Panc1 (cell line): ENCODE data around the gene DUSP21. TPM values are rescaled to one million over a fixed set of nuclear protein-coding genes. Genes with fewer than 3 reads are reported as not detected.
"Not testable (repeated sequence)": the region's sequence is repeated elsewhere in the genome, so short reads cannot be mapped to it uniquely, and the experiment has no call there.

Source experiments
- ATAC-seq: fragments of 200-7000 bp; cut with Tn5 transposase; 2 replicates; pipeline ENCODE4 v1.9.1; 2020; ENCODE audit warnings: mild to moderate bottlenecking, moderate library complexity
- BruUV-seq: library from RNA; stranded (reverse); fragments of 400-500 nt; replicated peaks from 2 replicates; lab custom pipeline; 2021; lab: Mats Ljungman, UMichigan
- CTCF ChIA-PET: fragments of 300-600 bp; sonication (Branson Sonifier 250); formaldehyde crosslinking; loops from one replicate; lab custom pipeline; 2022; ENCODE audit warnings: antibody characterized with exemption; lab: Charles Lee
- POLR2A ChIA-PET: fragments of 300-600 bp; sonication (Branson Sonifier 250); formaldehyde crosslinking; loops from one replicate; lab custom pipeline; 2022; ENCODE audit warnings: antibody characterized with exemption; lab: Charles Lee
- DNase-seq: peaks from one replicate; pipeline ENCODE4 v3.0.0-alpha.2; 2010; ENCODE audit warnings: low read depth, low spot score
- H3K27ac ChIP-seq: 2 replicates; pipeline ENCODE4 v1.5.1; 2011; ENCODE audit warnings: mild to moderate bottlenecking, low read length, inconsistent platforms
- H3K27me3 ChIP-seq: fragments of 200-500 bp; sonication (Bioruptor generic); 2 replicates; pipeline ENCODE4 v1.6.0; 2014; ENCODE audit warnings: low read length, inconsistent platforms; ENCODE audit not compliant: control insufficient read depth, insufficient read depth
- H3K36me3 ChIP-seq: fragments of 200-500 bp; sonication (Bioruptor generic); 2 replicates; pipeline ENCODE4 v1.5.1; 2014; ENCODE audit warnings: inconsistent platforms, mild to moderate bottlenecking, low read length, moderate library complexity; ENCODE audit not compliant: control insufficient read depth, insufficient read depth
- H3K4me1 ChIP-seq: 2 replicates; pipeline ENCODE4 v1.5.1; 2011; ENCODE audit warnings: inconsistent platforms, mild to moderate bottlenecking, low read length, moderate library complexity; ENCODE audit not compliant: control insufficient read depth, insufficient read depth
- H3K4me3 ChIP-seq, 2 experiments: 2 replicates each; pipeline ENCODE4 v1.5.1; 2011 to 2012; ENCODE audit warnings: low read depth in 2 of 2, low read length in 2 of 2, mild to moderate bottlenecking in 2 of 2, inconsistent platforms in 1 of 2, moderate library complexity in 1 of 2
- H3K9me3 ChIP-seq: fragments of 200-500 bp; sonication (Bioruptor generic); 2 replicates; pipeline ENCODE4 v1.5.1; 2014; ENCODE audit warnings: low read depth, mild to moderate bottlenecking, inconsistent platforms, low read length, moderate library complexity; ENCODE audit not compliant: control insufficient read depth, insufficient read depth
- CTCF ChIP-seq: fragments of 450-650 bp; IDR thresholded peaks from 2 replicates; pipeline ENCODE4 v1.5.1; 2017; ENCODE audit warnings: mild to moderate bottlenecking
- POLR2AphosphoS5 ChIP-seq: IDR thresholded peaks from 2 replicates; pipeline ENCODE4 v1.6.1; 2012; ENCODE audit warnings: mild to moderate bottlenecking, low read depth, low read length, moderate library complexity
- REST ChIP-seq, 2 experiments: IDR thresholded peaks; 2 replicates each; pipeline ENCODE4 v1.6.1; 2011 to 2012; ENCODE audit warnings: low read depth in 2 of 2, control low read depth in 1 of 2, low read length in 1 of 2, mild to moderate bottlenecking in 1 of 2, moderate library complexity in 1 of 2; ENCODE audit not compliant: insufficient read depth in 1 of 2
- SIN3A ChIP-seq: IDR thresholded peaks from 2 replicates; pipeline ENCODE4 v1.6.1; 2012; ENCODE audit warnings: low read depth, mild to moderate bottlenecking, low read length, moderate library complexity, borderline replicate concordance; ENCODE audit not compliant: insufficient read depth
- TCF7L2 ChIP-seq: IDR thresholded peaks from 2 replicates; pipeline ENCODE4 v1.6.1; 2011; ENCODE audit warnings: mild to moderate bottlenecking, low read depth, low read length, inconsistent platforms
- in situ Hi-C: cut with HindIII; loops from 2 replicates; pipeline ENCODE4 v1.10.0; 2016; ENCODE audit warnings: low sequenced_read_pairs, low pct_unique_long_range_greater_than_20kb
- intact Hi-C: fragments of 100-400 bp; cut with micrococcal nuclease; formaldehyde crosslinking; loops from one replicate; pipeline ENCODE4 v1.10.0; 2022; ENCODE audit not compliant: unreplicated experiment
- total RNA-seq: library from RNA; stranded (reverse); gene quantifications from one replicate; pipeline ENCODE4 v1.2.1, GENCODE V29; 2021; ENCODE audit not compliant: unreplicated experiment

The DUSP21 gene
- total RNA-seq, 1 experiment from 2014 or later = not detected

- H3K27ac ChIP-seq = no peak overlapping the region
- CTCF ChIA-PET = no interaction called here
- in situ Hi-C loops (no loop called here), intact Hi-C loops (no loop called here)
- no peaks in the 10 kb centered on the region for H3K4me1 ChIP-seq
- no peak for ATAC-seq
- no TSS peak for BruUV-seq
- peak; percentile 24 for DNase-seq
- TF ChIP-seq SIN3A (no peak), POLR2AphosphoS5 (no peak), REST (IDR thresholded peaks at IDR 0.05; ENCODE audit: insufficient read depth in 1 of 2, low read depth in 2 of 2, low read length in 1 of 2) (no peak), CTCF (no peak), TCF7L2 (no peak)
- no peaks in the 10 kb centered on the region for H3K36me3 ChIP-seq
- H3K27me3 ChIP-seq = no peaks in the 10 kb centered on the region
- H3K9me3 ChIP-seq = no peaks in the 10 kb centered on the region
- no peak overlapping the region for H3K4me3 ChIP-seq
- POLR2A ChIA-PET = no interaction called here
Measured at GRCh38 chrX:44843318-44843702, 511 bp upstream of the DUSP21 start.

GRCh38 chrX:44844204-44844603 lies 383 bp downstream of the DUSP21 start:
- Histone ChIP-seq H3K27me3 (no peaks in the 10 kb centered on the region), H3K4me1 (no peaks in the 10 kb centered on the region), H3K9me3 (no peaks in the 10 kb centered on the region), H3K4me3 (no peak overlapping the region), H3K27ac (no peak overlapping the region), H3K36me3 (no peaks in the 10 kb centered on the region)
- no peak for ATAC-seq
- DNase-seq = no peak
- intact Hi-C loops = no loop called here
- TF ChIP-seq CTCF (no peak), REST (IDR thresholded peaks at IDR 0.05; ENCODE audit: insufficient read depth in 1 of 2, low read depth in 2 of 2, low read length in 1 of 2) (no peak), TCF7L2 (no peak), SIN3A (no peak), POLR2AphosphoS5 (no peak)
- CTCF ChIA-PET = no interaction called here
- in situ Hi-C loops = no loop called here
- POLR2A ChIA-PET = no interaction called here
- BruUV-seq = no TSS peak

- H3K4me3 ChIP-seq, BruUV-seq, H3K4me1 ChIP-seq, ATAC-seq, intact Hi-C loops, H3K36me3 ChIP-seq, CTCF ChIA-PET, POLR2A ChIA-PET, H3K27me3 ChIP-seq, H3K27ac ChIP-seq, in situ Hi-C loops, H3K9me3 ChIP-seq, DNase-seq: not testable (repeated sequence)
Measured at GRCh38 chrX:44850891-44851290, 7.1 kb downstream of the DUSP21 start.
